A673 (cell line): Measurements from ENCODE around the gene C19orf85.

Experiments
- EZH2 ChIP-seq: fragments of 200-600 bp; sonication (generic); IDR thresholded peaks from 2 replicates; pipeline ENCODE4 v1.6.1; 2017; ENCODE audit warnings: borderline replicate concordance, low read depth, mild to moderate bottlenecking, mixed read lengths, antibody characterized with exemption, low read length; ENCODE audit not compliant: poor library complexity, severe bottlenecking
- TF ChIP-seq, protein P1 (sequence below): fragments of 300-800, 200-600 bp; sonication (generic); conservative IDR thresholded peaks from 2 replicates; pipeline ENCODE4 v1.5.1; 2017; ENCODE audit warnings: low read depth, mild to moderate bottlenecking, antibody characterized with exemption, low read length, moderate library complexity, mixed read lengths

DNA sequence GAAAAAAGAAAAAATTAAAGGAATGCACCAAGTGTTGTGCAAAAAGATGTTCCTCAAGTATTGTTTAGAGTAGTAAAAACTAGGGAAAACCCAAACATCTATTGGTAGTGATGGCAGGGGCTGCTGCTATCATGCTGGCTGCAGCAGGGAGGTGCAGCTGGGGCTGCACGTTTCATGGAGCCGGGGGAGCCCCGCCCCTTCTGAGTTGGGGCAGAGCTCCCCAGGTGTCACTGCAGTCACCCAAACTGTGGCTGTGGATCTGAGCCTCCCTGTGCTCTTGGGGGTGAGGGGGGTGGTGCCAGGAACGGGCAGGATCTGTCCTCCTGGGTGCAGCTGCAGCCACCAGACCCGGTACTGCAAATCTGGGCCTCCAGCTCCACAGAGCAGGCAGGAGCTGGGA, 45.4 kb downstream of the C19orf85 start:
- TF ChIP-seq, protein P1, sequence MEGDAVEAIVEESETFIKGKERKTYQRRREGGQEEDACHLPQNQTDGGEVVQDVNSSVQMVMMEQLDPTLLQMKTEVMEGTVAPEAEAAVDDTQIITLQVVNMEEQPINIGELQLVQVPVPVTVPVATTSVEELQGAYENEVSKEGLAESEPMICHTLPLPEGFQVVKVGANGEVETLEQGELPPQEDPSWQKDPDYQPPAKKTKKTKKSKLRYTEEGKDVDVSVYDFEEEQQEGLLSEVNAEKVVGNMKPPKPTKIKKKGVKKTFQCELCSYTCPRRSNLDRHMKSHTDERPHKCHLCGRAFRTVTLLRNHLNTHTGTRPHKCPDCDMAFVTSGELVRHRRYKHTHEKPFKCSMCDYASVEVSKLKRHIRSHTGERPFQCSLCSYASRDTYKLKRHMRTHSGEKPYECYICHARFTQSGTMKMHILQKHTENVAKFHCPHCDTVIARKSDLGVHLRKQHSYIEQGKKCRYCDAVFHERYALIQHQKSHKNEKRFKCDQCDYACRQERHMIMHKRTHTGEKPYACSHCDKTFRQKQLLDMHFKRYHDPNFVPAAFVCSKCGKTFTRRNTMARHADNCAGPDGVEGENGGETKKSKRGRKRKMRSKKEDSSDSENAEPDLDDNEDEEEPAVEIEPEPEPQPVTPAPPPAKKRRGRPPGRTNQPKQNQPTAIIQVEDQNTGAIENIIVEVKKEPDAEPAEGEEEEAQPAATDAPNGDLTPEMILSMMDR, result no peak
- TF ChIP-seq EZH2, result no peak
